ENCODE measurements around the gene ENDOV.

DNA sequence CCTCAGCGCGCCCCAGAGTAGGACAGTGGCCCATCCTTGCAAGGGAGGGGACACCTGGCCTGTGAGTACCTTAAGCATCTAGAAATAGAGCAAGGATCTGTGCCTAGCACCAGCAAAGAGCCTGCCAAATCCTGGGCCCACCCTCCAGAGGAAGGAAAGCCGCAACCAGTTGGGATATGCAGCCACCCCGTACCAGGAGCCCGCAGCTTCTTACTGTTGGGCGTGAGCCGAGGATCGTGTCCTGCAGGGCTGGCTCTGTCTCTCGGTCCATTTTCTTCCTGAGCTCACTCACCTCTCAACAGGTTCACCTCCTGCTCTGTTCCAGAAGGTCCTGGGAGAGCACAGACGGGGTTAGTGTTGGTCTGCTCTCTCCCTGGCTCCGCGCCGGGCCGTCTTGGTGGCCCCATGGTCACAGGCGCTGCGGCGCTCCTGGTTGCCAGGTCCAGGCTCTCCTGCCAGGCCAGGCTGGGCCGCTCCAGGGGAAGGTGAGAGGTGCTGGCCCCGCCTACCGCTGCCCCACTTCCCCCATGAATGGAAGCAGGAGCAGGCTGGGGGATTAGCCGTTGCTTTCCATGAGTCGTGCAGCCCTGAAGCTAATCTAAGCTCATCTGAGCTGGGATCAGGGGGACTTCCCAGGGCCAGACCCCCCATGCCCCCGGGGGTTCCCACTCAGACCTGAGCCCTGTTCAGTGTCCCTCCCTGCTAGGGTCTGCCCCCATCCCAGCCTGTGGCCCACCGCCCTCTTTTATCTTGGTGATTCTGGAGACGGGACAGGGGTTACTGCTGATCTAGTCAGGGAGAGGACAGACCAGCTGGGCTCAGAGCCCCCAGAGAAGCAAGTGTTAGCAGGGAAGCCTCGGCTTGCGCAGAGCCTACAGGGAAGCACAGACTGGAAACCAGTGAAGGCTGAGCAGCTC lies 12.7 kb downstream of the ENDOV start:
- TF ChIP-seq, protein P1, sequence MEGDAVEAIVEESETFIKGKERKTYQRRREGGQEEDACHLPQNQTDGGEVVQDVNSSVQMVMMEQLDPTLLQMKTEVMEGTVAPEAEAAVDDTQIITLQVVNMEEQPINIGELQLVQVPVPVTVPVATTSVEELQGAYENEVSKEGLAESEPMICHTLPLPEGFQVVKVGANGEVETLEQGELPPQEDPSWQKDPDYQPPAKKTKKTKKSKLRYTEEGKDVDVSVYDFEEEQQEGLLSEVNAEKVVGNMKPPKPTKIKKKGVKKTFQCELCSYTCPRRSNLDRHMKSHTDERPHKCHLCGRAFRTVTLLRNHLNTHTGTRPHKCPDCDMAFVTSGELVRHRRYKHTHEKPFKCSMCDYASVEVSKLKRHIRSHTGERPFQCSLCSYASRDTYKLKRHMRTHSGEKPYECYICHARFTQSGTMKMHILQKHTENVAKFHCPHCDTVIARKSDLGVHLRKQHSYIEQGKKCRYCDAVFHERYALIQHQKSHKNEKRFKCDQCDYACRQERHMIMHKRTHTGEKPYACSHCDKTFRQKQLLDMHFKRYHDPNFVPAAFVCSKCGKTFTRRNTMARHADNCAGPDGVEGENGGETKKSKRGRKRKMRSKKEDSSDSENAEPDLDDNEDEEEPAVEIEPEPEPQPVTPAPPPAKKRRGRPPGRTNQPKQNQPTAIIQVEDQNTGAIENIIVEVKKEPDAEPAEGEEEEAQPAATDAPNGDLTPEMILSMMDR (IDR thresholded peaks at IDR 0.05; ENCODE audit: low read depth, low read length) = no peak
- TF ChIP-seq EZH2phosphoT487 (IDR thresholded peaks at IDR 0.05; ENCODE audit: low read depth) = no peak

Measured in OCI-LY3 (cell line).